B cell (primary cell): ENCODE results near the gene NUBPL.

Experiments
- EZH2 ChIP-seq: IDR thresholded peaks from 2 replicates; pipeline ENCODE4 v1.6.1; 2012; ENCODE audit warnings: borderline replicate concordance, low read depth, mild to moderate bottlenecking, moderate library complexity, low read length; ENCODE audit not compliant: insufficient read depth, poor library complexity, severe bottlenecking
- TF ChIP-seq, protein P1 (sequence below): fragments of 200-600 bp; IDR thresholded peaks from one replicate; pipeline ENCODE4 v1.8.0; 2022; ENCODE audit warnings: antibody characterized with exemption, mild to moderate bottlenecking

- TF ChIP-seq, protein P1, sequence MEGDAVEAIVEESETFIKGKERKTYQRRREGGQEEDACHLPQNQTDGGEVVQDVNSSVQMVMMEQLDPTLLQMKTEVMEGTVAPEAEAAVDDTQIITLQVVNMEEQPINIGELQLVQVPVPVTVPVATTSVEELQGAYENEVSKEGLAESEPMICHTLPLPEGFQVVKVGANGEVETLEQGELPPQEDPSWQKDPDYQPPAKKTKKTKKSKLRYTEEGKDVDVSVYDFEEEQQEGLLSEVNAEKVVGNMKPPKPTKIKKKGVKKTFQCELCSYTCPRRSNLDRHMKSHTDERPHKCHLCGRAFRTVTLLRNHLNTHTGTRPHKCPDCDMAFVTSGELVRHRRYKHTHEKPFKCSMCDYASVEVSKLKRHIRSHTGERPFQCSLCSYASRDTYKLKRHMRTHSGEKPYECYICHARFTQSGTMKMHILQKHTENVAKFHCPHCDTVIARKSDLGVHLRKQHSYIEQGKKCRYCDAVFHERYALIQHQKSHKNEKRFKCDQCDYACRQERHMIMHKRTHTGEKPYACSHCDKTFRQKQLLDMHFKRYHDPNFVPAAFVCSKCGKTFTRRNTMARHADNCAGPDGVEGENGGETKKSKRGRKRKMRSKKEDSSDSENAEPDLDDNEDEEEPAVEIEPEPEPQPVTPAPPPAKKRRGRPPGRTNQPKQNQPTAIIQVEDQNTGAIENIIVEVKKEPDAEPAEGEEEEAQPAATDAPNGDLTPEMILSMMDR = no peak
- TF ChIP-seq EZH2 = no peak
These were observed 184.5 kb downstream of the NUBPL start for GRCh38 chr14:31745741-31746140.
